22Rv1 (cell line): ENCODE data around the gene PIK3CD.

Source experiments
- ZFX ChIP-seq: fragments of 450-650 bp; IDR thresholded peaks from 2 replicates; pipeline ENCODE4 v1.6.1; 2017; ENCODE audit warnings: antibody characterized with exemption, borderline replicate concordance
- TF ChIP-seq, protein P1 (sequence below): fragments of 450-650 bp; IDR thresholded peaks from 2 replicates; pipeline ENCODE4 v1.5.1; 2017; ENCODE audit warnings: mild to moderate bottlenecking

- TF ChIP-seq ZFX: no peak
- TF ChIP-seq, protein P1, sequence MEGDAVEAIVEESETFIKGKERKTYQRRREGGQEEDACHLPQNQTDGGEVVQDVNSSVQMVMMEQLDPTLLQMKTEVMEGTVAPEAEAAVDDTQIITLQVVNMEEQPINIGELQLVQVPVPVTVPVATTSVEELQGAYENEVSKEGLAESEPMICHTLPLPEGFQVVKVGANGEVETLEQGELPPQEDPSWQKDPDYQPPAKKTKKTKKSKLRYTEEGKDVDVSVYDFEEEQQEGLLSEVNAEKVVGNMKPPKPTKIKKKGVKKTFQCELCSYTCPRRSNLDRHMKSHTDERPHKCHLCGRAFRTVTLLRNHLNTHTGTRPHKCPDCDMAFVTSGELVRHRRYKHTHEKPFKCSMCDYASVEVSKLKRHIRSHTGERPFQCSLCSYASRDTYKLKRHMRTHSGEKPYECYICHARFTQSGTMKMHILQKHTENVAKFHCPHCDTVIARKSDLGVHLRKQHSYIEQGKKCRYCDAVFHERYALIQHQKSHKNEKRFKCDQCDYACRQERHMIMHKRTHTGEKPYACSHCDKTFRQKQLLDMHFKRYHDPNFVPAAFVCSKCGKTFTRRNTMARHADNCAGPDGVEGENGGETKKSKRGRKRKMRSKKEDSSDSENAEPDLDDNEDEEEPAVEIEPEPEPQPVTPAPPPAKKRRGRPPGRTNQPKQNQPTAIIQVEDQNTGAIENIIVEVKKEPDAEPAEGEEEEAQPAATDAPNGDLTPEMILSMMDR: no peak
Measured at GRCh38 chr1:9675393-9675792, 23.9 kb downstream of the PIK3CD start.
